Thoracic aorta (tissue), 2 donors: ENCODE measurements around the gene SLC26A5. TPM values are rescaled to one million over a fixed set of nuclear protein-coding genes. Genes with fewer than 3 reads are reported as not detected.

Experiments
- ATAC-seq: fragments of 150-250 bp; one replicate; pipeline ENCODE4 v1.8.0; 2017; ENCODE audit warnings: low read depth; ENCODE audit not compliant: insufficient number of reproducible peaks, low FRiP score
- DNase-seq: peaks from one replicate; pipeline ENCODE4 v3.0.0-alpha.2; 2020; ENCODE audit warnings: low spot score
- H3K27ac ChIP-seq, 2 donors: fragments of 200-600 bp; sonication (generic); 1 replicate in 1 of 2; 2 replicates in 1 of 2; pipeline ENCODE4 v1.5.1; 2016; ENCODE audit warnings: mild to moderate bottlenecking in 2 of 2, moderate library complexity in 2 of 2
- H3K27me3 ChIP-seq: fragments of 200-600 bp; sonication (generic); replicated peaks from 2 replicates; pipeline ENCODE4 v1.6.0; 2016; ENCODE audit warnings: mild to moderate bottlenecking; ENCODE audit not compliant: insufficient read depth
- H3K36me3 ChIP-seq: fragments of 200-600 bp; sonication (generic); one replicate; pipeline ENCODE4 v1.5.1; 2016
- H3K4me1 ChIP-seq, 2 donors: fragments of 200-600 bp; sonication (generic); 1 replicate in 1 of 2; 2 replicates in 1 of 2; pipeline versions ENCODE4 v1.5.1 to v1.6.0; 2016; ENCODE audit warnings: low read depth in 2 of 2, mild to moderate bottlenecking in 1 of 2; ENCODE audit not compliant: control insufficient read depth in 1 of 2
- H3K4me3 ChIP-seq: fragments of 200-600 bp; sonication (generic); 2 replicates; pipeline ENCODE4 v1.5.1; 2016; ENCODE audit warnings: mild to moderate bottlenecking
- H3K9me3 ChIP-seq: fragments of 200-600 bp; sonication (generic); 2 replicates; pipeline ENCODE4 v1.5.1; 2016
- CTCF ChIP-seq: fragments of 200-600 bp; sonication (generic); IDR thresholded peaks from one replicate; pipeline ENCODE4 v1.5.1; 2019; ENCODE audit warnings: antibody characterized with exemption
- total RNA-seq, 2 donors: library from RNA; depleted of rRNA; stranded (reverse); fragments of >200 nt; gene quantifications; one replicate each; pipeline versions ENCODE4 v1.1.0 to v1.2.3, GENCODE V29; 2016

The SLC26A5 gene
- total RNA-seq, 2 donors from 2014 or later, result not detected

GRCh38 chr7:103381280-103382031 lies 64.6 kb downstream of the SLC26A5 start:
- Histone ChIP-seq H3K4me1 (no peaks in the 10 kb centered on the region), H3K4me3 (no peak overlapping the region), H3K36me3 (no peaks in the 10 kb centered on the region), H3K27me3 (no peaks in the 10 kb centered on the region), H3K27ac (no peak overlapping the region), H3K9me3 (no peaks in the 10 kb centered on the region)
- no peak for DNase-seq
- TF ChIP-seq CTCF, result no peak
- no peak for ATAC-seq

- no peak for DNase-seq
- Histone ChIP-seq H3K27me3 (no peaks in the 10 kb centered on the region), H3K27ac (no peak overlapping the region), H3K36me3 (no peaks in the 10 kb centered on the region), H3K4me1 (no peaks in the 10 kb centered on the region), H3K9me3 (no peaks in the 10 kb centered on the region), H3K4me3 (no peak overlapping the region)
- ATAC-seq, result no peak
- TF ChIP-seq CTCF, result no peak
Measured at GRCh38 chr7:103380395-103381191, 65.4 kb downstream of the SLC26A5 start.

- no peaks in the 10 kb centered on the region for H3K27me3 ChIP-seq
- no peak for TF ChIP-seq CTCF
- H3K9me3 ChIP-seq, result no peaks in the 10 kb centered on the region
- ATAC-seq, result no peak
- H3K36me3 ChIP-seq, result no peaks in the 10 kb centered on the region
- H3K27ac ChIP-seq, result no peak overlapping the region
- H3K4me3 ChIP-seq, result no peak overlapping the region
- DNase-seq, result no peak
- no peaks in the 10 kb centered on the region for H3K4me1 ChIP-seq
Measured at GRCh38 chr7:103379270-103379975, 66.6 kb downstream of the SLC26A5 start.

GRCh38 chr7:103373866-103374643 lies 72.0 kb downstream of the SLC26A5 start:
- Histone ChIP-seq H3K4me3 (no peak overlapping the region), H3K36me3 (peaks cover 4% of the 10 kb centered on the region), H3K9me3 (no peaks in the 10 kb centered on the region), H3K27ac (no peak overlapping the region), H3K4me1 (no peaks in the 10 kb centered on the region), H3K27me3 (no peaks in the 10 kb centered on the region)
- DNase-seq (no peak), ATAC-seq (no peak)
- no peak for TF ChIP-seq CTCF
